H1 (cell line): ENCODE data around the gene LRP1.

Experiments used
- POLR2A ChIP-seq, 2 experiments: IDR thresholded peaks; 1 replicate in 1 of 2; 2 replicates in 1 of 2; pipeline ENCODE4 v1.6.1; 2011; ENCODE audit warnings: low read depth in 2 of 2, low read length in 2 of 2, mild to moderate bottlenecking in 2 of 2; ENCODE audit errors: control extremely low read depth in 1 of 2
- SP4 ChIP-seq: IDR thresholded peaks from 2 replicates; pipeline ENCODE4 v1.6.1; 2012; ENCODE audit warnings: low read length, inconsistent platforms

- TF ChIP-seq POLR2A (IDR thresholded peaks at IDR 0.05; ENCODE audit: control extremely low read depth in 1 of 2, low read depth in 2 of 2, low read length in 2 of 2): no peak
- no peak for TF ChIP-seq SP4
These were observed 64.6 kb downstream of the LRP1 start for GRCh38 chr12:57192920-57193319.
